Activated naive CD8-positive, alpha-beta T cell treated with anti-CD3 and anti-CD28 coated beads, Interleukin-2, amount 50 U/mL, for 16 hours (primary cell): ENCODE measurements around the gene LIMS3.
"Not testable (repeated sequence)": the region's sequence is repeated elsewhere in the genome, so short reads cannot be mapped to it uniquely, and the experiment has no call there.

Experiments
- DNase-seq: peaks from one replicate; pipeline ENCODE4 v3.0.0-alpha.2; 2020; ENCODE audit warnings: low read depth, low spot score

LIMS3 gene, protein sequence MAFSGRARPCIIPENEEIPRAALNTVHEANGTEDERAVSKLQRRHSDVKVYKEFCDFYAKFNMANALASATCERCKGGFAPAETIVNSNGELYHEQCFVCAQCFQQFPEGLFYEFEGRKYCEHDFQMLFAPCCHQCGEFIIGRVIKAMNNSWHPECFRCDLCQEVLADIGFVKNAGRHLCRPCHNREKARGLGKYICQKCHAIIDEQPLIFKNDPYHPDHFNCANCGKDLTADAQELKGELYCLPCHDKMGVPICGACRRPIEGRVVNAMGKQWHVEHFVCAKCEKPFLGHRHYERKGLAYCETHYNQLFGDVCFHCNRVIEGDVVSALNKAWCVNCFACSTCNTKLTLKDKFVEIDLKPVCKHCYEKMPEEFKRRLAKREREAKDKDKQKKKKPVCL

DNA sequence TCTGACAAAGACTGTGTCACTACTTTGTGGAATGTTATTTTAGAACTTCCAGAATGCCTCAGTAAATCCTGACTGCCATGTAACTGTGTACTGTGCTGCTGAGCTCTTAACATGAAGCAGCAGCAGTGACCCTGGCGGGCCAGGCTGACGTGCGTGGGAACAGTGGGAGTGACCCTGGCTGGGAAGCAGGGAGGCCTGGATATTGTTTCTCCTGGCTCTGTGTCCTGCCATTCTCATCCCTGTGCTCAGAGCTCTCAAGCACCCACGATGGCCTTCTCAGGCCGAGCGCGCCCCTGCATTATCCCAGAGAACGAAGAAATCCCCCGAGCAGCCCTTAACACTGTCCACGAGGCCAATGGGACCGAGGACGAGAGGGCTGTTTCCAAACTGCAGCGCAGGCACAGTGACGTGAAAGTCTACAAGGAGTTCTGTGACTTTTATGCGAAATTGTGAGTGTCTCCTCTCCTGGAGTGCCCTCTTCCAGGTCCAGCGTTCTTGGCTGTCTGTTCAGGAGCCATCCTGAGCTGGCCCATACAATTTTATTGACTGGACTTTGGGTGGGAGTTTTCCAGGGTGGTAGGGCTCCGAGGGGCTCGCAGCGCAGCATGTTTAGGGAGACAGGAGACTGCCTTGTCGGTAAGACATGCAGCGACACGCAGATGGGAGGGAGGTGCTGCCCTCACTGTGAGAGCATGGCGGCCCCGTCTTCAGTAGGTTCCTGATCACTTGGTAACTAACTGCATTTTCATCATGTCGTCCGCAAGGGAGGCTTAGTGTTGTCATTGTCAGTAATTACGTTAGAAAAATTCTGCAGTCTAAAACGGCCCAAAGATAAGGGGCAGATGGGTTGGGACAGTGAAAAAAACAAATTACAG lies at the start of gene LIMS3:
LIMS3 (plus strand) TSS at position 227 of the 875 bp plus-strand sequence; CDS start at position 268, 41 bp downstream.
- DNase-seq, result not testable (repeated sequence)

DNA sequence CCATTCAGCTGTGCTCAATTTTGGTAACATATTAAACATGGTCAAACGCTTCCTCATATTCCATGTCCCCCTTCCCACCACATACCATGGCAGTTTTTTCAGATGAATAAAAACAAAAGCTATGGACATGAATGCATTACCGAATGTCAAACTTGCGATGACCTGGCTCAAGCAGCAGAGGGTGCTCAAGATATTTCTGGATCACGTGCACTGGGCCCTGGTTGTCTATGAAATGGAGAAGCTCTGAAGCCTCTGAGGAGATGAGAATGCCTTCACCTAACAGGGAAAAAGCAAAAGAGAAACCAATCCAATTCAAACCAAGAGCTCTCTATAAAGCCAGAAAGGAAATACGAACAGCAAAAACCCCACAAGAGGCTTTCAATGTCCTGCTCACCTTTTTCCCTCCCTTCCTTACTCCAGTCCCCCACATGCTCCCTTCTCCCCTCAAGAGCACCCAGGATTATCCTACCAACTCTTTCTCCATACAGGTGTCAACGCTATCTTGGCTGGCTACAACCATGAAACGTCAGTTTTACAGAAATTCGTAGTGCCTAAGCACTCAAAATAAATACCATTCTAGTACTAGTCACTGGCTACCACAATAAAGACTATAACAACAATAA lies 27.2 kb upstream of the LIMS3 start:
- not testable (repeated sequence) for DNase-seq

DNA sequence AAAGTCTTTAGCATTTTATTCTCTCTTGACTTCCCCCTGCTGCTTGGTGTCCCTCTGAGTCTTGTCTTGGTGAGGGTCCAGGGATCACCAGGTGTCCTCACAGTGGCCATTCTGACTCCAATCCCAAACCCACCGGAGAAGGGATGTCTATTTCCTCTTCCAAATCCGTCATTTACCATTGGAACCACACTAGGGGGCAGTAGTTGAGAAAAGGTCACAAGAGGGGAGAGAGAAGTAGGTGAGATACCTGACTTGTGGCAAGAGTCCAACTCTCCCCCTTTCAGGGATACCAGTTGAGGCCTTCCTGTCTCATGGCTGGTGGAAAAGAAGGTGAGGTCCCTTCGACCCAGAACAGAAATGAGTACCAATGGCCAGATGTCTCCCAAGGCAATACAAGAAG lies 21.9 kb upstream of the LIMS3 start:
- not testable (repeated sequence) for DNase-seq

DNA sequence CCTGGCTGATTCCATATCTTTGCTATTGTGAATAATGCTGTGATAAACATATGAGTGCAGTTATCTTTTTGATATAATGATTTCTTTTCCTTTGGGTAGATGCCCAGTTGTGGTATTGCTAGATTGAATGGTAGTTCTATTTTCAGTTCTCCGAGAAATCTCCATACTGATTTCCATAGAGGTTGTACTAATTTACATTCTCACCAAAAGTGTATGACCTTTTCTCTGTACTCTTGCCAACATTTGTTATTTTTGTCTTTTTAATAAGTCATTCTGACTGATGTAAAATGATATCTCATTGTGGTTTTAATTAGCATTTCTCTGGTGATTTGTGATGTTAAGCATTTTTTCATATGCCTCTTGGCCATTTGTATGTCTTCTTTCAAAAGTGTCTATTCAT lies 16.4 kb upstream of the LIMS3 start:
- DNase-seq, result not testable (repeated sequence)

DNA sequence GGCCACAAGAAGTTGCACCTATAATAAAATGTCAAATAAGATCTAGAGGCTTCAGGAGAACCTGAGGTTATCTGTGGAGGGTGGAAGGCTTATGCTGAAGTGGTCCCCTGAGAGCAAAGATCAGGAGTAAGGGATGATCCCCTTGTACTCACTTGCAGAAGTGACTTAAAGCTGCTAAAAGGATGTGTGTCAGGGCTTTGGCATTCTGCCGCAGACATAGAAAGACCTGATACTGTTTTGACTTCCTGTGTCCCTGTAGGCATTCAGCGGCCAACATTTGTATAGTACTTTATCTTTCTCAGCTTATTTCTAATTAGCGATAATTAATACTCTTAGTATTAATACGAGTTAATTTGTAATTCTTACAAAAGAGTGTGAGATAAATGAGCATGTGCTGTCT lies 10.1 kb upstream of the LIMS3 start:
- not testable (repeated sequence) for DNase-seq

DNA sequence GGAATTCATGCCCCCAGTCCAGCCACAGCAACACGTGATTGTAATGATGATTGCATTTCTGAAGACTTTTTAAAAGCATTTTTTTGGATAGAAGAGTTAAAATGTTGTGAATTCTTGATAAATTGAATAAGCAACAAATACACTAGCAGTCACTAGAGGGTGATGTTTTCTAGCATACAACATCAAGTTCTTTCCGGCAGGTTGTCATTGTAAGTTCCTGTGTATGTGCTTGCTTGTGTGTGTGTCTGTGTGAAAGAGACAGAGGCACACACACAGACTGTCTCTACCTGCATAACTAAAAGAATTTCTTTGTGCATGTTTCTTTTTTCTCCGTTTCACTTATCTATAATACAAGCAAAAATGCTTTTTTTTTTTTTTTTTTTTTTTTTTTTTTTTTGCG lies 8.6 kb upstream of the LIMS3 start:
- not testable (repeated sequence) for DNase-seq

DNA sequence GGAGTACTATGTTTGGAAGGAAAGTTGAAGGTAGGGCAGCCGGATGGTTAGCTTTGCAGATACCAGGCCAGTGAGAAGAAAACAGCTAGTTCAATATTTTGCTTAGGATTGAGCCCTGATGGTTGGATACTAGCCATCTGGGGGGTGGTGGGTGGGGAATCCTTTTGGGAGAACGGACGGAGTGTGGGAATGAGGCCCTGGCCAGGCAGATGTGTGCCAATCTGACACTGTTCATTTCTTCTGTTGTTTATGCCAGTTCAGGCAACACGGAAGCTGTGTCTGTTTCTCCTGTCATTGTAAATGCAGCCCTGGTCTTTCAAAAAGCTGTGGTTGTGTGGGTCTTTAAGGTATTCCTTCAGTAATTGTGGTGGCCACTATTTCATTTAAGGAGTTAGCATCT lies 7.5 kb upstream of the LIMS3 start:
- DNase-seq, result not testable (repeated sequence)

DNA sequence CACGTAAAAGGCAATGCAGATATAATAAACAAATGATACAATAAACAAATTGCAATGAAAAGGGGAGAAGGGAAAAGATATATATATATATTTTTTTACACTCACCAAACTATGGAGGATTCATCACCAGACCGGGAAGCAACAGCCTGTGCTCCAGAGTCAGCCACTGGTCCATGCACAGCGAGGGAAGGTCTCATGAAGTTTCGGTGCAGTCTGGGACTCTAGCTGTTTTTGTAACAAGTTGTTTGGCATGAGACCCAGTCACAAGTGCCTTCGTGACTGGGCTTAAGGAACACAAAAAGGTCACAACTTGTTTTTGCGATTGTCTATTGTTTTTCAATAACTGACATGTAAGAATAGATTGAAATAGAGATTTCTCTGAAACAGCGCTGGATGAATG lies 4.8 kb upstream of the LIMS3 start:
- DNase-seq, result not testable (repeated sequence)

DNA sequence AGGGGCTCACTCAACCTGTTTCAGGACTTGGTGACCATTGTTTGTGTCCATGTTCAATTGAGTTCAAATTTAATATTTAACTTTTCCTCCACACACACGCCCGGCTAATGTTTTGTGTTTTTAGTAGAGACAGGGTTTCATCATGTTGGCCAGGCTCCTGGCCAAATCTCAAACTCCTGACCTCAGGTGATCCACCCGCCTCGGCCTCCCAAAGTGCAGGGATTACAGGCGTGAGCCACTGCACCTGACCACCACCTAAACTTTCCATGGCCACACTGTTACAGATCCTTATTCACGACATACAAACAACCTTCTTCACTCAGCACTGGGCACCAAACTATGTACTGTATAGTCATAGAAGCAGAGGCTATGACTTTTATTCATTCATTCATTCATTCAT lies 4.3 kb upstream of the LIMS3 start:
- not testable (repeated sequence) for DNase-seq

DNA sequence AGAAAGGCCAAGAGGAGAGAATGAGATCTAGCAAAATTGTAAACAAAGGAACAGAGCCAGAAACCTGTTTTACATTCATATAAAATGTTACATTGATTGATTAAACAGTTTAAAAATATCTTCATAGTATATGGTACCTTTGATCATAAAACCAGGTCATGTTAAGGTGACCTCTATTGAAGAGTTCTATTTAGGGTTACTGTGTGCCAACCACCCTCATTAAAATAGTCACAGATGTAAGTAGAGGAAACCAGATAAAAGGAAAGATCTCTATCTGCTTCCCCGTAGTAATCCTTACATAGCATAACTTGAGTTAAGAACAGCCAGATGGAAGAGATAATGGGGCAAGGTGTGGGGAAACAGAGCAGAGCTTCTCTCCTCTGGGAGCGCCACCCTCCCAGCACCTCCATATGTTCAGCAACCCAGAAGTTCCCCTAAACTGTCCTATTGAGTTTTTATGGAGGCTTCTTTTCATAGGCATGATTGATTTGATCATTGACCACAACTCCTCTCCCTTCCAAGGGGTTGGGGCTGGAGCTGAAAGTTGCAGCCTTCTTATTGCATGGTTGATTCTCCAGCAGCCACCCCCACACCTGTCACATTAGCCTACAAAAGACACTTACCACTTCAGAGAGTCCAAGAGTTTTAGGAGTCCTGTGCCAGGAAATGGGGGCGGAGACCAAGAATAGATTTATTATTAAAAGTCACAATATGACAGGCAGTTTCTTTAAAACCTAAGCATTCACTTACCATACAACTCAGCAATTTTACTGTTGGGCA lies 3.2 kb upstream of the LIMS3 start:
- not testable (repeated sequence) for DNase-seq

DNA sequence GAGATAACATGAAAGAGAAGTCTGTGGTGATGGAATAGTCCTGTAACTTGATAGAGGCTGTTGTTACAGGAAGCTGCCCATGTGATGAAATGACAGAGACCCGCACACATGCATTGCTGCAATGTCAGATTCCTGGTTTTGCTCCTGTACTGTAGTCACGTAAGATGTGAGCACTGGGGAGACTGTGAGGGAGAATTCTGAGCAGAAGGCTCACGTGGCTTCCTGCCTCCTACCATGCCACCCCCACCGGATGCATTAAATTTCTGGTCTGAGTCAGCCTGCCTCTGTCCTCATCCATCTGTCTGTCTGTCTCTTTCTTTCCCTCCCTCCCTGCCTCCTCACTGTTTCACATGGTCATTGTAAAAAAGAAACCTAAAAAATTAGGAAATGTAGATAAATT lies 2.3 kb upstream of the LIMS3 start:
- not testable (repeated sequence) for DNase-seq

DNA sequence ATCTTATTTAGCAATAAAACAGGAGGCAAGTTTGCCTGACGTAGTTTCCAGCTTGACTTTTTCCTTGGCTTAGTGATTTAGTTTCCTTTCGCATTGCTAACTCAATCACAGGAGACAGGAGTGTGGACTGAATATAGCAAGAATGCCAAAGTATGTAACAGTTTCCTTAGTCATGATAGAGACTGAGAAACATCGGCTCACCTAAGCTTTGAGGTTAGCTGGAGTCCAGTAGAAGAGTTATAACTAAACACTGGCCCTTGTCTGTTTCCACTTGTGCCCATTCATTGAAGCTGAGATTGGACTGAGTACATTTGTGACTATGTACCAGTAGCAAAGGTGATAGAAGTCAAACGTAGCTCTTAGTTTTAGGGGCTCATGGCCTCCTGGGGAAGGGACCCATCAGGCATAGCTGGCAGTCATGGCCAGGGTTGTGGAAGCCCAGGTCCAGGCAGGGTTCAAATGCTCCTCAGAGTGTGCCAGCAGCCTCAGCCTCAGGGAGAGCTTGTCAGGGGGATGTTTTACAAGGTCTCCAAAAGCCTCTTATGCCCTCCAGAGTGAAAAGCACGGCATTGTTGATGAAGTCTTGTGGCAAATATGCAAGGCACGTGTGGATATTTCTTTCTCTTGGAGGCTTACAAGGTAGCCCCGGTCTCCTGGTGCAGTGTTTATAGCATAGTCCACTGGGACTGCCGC lies 573 bp upstream of the LIMS3 start:
- not testable (repeated sequence) for DNase-seq

DNA sequence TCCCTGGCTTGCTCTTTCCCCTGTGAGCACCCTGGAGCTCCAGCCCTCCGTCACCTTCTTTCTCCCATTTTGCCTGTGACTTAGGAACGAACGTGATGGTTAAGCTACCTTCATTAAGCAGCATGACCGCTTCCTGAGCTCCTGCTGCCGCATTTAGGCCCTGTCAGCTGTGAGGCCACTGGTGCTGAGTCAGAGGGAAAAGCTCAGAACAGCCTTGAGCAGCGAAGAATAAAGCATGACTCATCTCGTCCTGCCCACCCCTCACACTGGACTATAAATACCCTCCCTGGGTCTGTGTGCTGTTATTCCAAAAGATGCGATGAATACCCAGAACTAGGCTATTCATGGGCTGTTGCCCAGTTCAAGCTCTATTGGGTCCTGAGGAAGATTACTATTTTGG lies 7.3 kb downstream of the LIMS3 start:
- DNase-seq, result not testable (repeated sequence)

DNA sequence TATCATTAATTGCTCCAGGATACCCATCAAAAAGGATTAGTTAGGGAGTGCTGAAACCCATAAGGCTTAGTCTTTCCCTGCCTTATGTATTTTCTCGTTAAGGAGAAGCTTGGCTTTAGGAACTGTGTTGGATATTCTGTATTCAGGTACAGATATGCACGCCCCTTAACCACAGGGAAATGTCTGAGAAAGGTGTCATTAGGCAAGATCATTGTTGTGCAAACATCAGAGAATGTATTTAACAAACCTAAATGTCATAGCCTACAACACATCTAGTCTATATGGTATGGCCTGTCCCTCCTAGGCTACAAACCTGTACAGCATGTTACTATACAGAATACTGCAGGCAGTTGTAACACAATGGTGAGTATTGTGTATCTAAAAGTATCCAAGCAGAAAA lies 10.1 kb downstream of the LIMS3 start:
- DNase-seq, result not testable (repeated sequence)

DNA sequence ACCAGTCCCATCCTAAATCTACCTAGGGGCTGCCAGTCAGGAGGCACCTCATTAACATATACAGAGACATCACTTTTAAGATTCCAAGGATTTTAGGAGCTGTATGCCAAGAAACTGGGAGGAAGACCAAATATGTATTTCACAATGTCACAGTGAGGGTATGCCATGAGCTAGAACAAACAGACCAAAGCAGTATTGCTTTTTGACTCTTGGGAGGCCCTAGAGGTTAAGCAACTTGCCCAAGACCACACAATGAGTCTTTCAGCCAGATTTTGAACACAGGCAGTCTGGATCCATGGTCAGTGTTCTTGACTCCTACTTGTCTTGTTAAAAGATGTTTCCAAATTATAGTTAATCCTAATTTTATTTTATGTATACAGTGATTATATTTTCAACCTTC lies 12.3 kb downstream of the LIMS3 start:
- DNase-seq, result not testable (repeated sequence)

DNA sequence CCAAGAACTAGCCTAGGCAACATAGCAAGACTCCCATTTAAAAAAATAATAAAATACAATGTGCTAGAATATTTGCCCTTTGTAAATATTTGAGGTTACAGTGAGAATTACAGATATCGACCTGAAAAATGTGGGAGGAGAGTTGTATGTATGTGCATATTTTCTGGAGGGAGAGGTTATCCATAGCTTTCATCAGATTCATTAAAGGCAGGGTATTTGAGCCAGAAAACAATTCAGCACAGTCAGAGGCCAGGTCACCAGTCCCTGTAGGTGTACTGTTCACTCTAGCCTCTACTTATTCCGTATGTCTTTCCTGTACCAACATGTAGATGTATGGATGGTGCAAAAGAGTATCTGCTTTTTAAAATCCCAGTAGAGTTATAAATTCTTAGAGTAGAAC lies 15.4 kb downstream of the LIMS3 start:
- not testable (repeated sequence) for DNase-seq

DNA sequence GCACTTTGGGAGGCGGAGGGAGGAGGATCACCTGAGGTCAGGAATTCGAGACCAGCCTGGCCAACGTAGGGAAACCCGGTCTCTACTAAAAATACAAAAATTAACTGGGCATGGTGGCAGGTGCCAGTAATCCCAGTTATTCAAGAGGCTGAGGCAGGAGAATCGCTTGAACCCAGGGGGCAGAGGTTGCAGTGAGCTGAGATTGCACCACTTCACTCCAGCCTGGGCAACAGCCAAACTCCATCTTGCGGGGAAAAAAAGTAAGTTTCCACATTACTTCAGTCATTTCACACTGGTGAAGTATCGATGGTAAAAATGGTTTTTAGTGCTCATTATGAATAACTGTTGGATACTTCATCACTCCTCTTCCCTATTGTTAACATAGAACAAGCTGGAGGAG lies 16.1 kb downstream of the LIMS3 start:
- not testable (repeated sequence) for DNase-seq

DNA sequence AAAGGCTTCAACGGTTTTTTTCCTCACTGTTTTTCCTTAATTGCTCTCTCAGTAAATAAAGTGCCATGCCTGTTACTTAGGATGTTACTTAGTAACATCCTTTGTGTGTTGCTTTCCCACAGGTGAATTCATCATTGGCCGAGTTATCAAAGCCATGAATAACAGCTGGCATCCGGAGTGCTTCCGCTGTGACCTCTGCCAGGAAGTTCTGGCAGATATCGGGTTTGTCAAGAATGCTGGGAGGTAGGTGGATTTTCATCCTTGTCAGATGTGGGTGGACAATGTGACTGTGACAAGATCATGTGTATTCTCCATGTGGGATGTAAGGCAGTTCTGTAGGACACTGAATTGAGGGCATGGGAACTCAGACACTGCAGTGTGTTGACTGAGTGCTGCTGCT lies 17.3 kb downstream of the LIMS3 start:
- DNase-seq, result not testable (repeated sequence)

DNA sequence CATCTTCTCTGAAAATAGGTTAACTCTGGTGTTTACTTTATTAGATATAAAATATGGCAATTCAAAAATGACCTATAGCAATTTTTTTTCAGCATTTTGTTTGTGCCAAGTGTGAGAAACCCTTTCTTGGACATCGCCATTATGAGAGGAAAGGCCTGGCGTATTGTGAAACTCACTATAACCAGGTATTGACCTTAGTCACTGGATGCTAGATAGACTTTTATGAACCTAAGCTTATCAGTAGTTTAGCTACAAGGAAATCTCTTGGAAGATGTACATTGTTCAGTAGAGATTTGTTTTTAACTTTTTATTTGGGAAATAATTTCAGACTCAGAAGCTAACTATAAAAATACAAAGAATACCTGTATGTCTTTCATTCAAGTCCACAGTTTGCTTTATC lies 21.7 kb downstream of the LIMS3 start:
- DNase-seq, result not testable (repeated sequence)

DNA sequence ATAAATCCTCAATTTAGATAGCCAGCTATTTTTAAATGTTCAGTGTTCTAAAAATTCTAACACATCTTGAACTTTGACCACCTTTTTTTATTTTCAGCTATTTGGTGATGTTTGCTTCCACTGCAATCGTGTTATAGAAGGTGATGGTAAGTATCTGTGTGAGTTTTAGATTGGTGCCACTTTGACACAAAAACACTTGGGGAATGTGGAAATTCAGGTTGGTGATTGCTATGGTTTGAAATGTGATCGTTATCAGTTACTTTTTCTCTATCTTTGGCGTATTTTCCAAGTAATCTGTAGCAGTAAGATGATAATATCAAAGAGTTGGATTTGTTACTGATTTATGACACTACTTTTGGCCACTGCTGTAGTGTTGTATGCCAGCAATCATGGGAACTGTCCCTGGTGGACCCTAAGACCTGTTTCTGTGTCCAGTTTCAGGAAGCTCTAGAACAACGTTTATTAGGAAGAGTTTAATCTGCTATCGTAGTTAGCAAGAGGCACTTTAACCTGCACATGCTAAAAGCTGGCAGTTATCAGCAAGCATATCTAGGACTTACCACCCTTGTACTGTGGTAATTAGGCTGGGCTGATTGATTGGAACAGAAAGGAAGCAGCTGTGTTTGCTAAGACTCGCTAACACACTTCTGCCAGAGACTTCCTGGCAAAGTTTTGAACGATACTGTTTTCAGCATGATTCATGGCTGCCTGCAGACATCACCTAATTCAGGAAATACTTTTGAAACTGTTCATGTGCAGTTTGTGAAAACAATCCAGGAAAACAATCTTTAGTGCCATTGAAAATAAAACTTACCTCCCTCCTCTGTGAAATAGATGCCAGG lies 23.3 kb downstream of the LIMS3 start:
- DNase-seq, result not testable (repeated sequence)
